H1 (cell line): ENCODE results near the gene NFAT5.

Source experiments
- CTCF ChIP-seq, 3 experiments: IDR thresholded peaks; 1 replicate in 2 of 3; 2 replicates in 1 of 3; pipeline versions ENCODE4 v1.5.1 to v1.6.1; 2011; ENCODE audit warnings: low read length in 3 of 3, mild to moderate bottlenecking in 3 of 3, inconsistent platforms in 2 of 3, low read depth in 1 of 3, moderate library complexity in 1 of 3; ENCODE audit not compliant: insufficient read depth in 1 of 3; ENCODE audit errors: control extremely low read depth in 1 of 3
- EZH2 ChIP-seq: fragments of 200-600 bp; sonication (generic); IDR thresholded peaks from 2 replicates; pipeline ENCODE4 v1.7.1; 2012; ENCODE audit warnings: low read depth, mild to moderate bottlenecking, moderate library complexity, low read length, inconsistent platforms; ENCODE audit not compliant: severe bottlenecking
- MAX ChIP-seq: IDR thresholded peaks from 2 replicates; pipeline ENCODE4 v1.6.1; 2012; ENCODE audit warnings: inconsistent platforms
- POLR2A ChIP-seq, 2 experiments: IDR thresholded peaks; 1 replicate in 1 of 2; 2 replicates in 1 of 2; pipeline ENCODE4 v1.6.1; 2011; ENCODE audit warnings: low read depth in 2 of 2, low read length in 2 of 2, mild to moderate bottlenecking in 2 of 2; ENCODE audit errors: control extremely low read depth in 1 of 2
- RFX5 ChIP-seq: IDR thresholded peaks from 2 replicates; pipeline ENCODE4 v1.6.1; 2011; ENCODE audit warnings: low read depth, low read length, improper control_type of control experiment, borderline replicate concordance
- SIN3A ChIP-seq, 2 experiments: IDR thresholded peaks in 1 of 2; conservative IDR thresholded peaks in 1 of 2; 2 replicates each; pipeline ENCODE4 v1.6.1; 2011 to 2012; ENCODE audit warnings: low read length in 2 of 2, improper control_type of control experiment in 1 of 2, low read depth in 1 of 2, mild to moderate bottlenecking in 1 of 2
- SP2 ChIP-seq: IDR thresholded peaks from 2 replicates; pipeline ENCODE4 v1.6.1; 2012; ENCODE audit warnings: mild to moderate bottlenecking, low read length, inconsistent platforms
- SUZ12 ChIP-seq: fragments of 200-600 bp; sonication (generic); IDR thresholded peaks from 2 replicates; pipeline ENCODE4 v1.6.1; 2012; ENCODE audit warnings: mild to moderate bottlenecking, inconsistent platforms, low read length, moderate library complexity, mixed read lengths

GRCh38 chr16:69724981-69725479, 159.3 kb downstream of the NFAT5 start:
- TF ChIP-seq POLR2A (IDR thresholded peaks at IDR 0.05; ENCODE audit: control extremely low read depth in 1 of 2, low read depth in 2 of 2, low read length in 2 of 2) (no peak), MAX (no peak), SUZ12 (no peak), CTCF (IDR thresholded peaks at IDR 0.05; ENCODE audit: control extremely low read depth in 1 of 3, insufficient read depth in 1 of 3, low read depth in 1 of 3, low read length in 3 of 3) (no peak), EZH2 (no peak), SIN3A (conservative IDR thresholded peaks at IDR 0.05 in 1 of 2, IDR thresholded peaks at IDR 0.05 in 1 of 2; ENCODE audit: low read depth in 1 of 2, low read length in 2 of 2) (no peak), SP2 (no peak), RFX5 (no peak)
